ENCODE data around the gene ANKRD13C.
"Not testable (repeated sequence)": the region's sequence is repeated elsewhere in the genome, so short reads cannot be mapped to it uniquely, and the experiment has no call there.

Gene ANKRD13C

DNA sequence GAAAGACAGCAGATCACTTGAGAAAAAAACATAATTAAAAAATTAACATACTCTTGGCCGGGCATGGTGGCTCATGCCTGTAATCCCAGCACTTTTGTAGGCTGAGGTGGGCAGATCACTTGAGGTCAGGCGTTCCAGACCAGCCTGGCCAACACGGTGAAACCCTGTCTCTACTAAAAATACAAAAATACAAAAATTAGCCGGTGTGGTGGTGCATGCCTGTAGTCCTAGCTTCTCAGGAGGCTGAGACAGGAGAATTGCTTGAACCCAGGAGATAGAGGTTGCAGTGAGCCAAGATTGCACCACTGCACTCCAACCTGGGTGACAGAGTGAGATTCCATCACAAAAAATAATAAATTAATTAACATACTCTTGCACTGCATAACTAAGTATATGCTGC, 4.7 kb downstream of the ANKRD13C start:
- H3K27ac Mint-ChIP-seq; H3K9me3 Mint-ChIP-seq; DNase-seq (ENCODE audit: low spot score in 2 of 2); H3K4me3 Mint-ChIP-seq; ATAC-seq (ENCODE audit: low read depth); H3K36me3 Mint-ChIP-seq; H3K27me3 Mint-ChIP-seq: not testable (repeated sequence)
- H3K4me1 Mint-ChIP-seq: peaks cover 29% of the 10 kb centered on the region

DNA sequence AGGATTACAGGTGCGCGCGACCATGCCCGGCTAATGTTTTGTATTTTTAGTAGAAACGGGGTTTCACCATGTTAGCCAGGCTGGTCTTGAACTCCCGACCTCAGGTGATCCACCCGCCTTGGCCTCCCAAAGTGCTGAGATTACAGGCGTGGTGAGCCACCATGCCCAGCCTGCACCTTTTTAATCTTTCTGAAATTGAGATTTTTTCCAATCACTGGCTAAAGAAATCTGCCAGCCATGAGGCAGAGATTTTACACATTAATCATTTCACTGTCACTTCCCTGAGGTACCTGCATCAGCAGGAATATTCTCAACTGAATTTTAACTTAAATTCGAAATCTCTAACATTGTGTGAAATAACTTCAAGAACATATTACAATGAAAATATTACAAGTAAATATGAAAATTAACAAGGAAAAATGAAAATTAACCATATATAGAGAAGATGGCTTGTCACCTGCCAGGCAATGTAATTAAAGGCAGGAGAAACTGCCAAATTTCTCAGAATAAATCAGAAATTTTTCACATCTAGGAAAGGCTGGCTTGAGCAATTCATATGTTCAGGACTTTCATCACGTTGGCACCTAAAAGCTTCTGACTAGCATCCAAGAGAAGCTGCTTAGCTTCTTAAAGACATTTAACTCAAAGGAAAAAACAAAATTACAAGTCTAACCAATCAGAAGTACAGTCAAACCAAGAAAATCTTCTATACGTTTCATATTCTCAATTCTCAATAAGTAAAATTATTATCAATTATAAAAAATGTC, 5.9 kb downstream of the ANKRD13C start:
- DNase-seq (ENCODE audit: low spot score in 2 of 2): no peak
- no peak overlapping the region for H3K4me3 Mint-ChIP-seq
- peaks cover 9% of the 10 kb centered on the region for H3K36me3 Mint-ChIP-seq
- no peak overlapping the region for H3K27ac Mint-ChIP-seq
- no peaks in the 10 kb centered on the region for H3K27me3 Mint-ChIP-seq
- H3K4me1 Mint-ChIP-seq: peaks cover 26% of the 10 kb centered on the region
- H3K9me3 Mint-ChIP-seq: no peaks in the 10 kb centered on the region
- no peak for ATAC-seq (ENCODE audit: low read depth)

DNA sequence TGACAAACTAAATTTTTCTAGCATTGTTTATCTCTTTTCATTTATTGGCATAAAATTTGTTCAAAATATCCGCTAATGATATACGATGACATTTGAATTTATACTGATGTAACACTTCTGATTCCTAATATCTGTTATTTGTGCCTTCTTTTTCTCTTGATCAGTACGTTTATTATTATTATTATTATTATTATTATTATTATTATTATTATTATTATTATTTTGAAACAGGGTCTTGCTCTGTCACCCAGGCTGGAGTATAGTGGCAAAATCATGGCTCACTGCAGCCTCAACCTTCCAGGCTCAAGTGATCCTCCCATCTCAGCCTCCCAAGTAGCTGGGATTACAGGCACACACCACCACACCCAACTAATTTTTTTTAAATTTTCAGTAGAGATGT, 14.9 kb downstream of the ANKRD13C start:
- not testable (repeated sequence) for H3K27ac Mint-ChIP-seq; DNase-seq (ENCODE audit: low spot score in 2 of 2); ATAC-seq (ENCODE audit: low read depth); H3K36me3 Mint-ChIP-seq; H3K4me3 Mint-ChIP-seq; H3K27me3 Mint-ChIP-seq; H3K4me1 Mint-ChIP-seq; H3K9me3 Mint-ChIP-seq

DNA sequence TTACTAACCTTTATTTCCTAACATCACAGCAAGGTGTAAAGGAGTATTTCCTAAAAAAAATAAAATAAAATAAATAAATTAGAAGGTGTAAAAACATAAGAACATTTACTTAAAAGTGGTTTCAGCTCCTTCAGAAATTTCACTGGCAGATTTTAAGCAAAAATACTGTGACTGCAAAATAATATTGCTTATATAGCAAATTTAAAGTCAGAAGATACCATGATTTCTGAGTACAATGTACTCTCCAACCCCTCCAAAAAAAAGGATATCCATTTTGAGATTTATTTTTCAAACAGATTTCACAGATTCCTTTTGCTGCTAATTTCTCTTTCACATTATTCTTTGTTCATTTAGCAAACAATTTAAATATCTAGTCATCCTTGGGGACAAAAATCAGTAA, 18.5 kb downstream of the ANKRD13C start:
- Mint-ChIP-seq H3K36me3 (peaks cover 11% of the 10 kb centered on the region), H3K4me1 (peaks cover 5% of the 10 kb centered on the region), H3K9me3 (no peaks in the 10 kb centered on the region), H3K4me3 (no peak overlapping the region), H3K27me3 (no peaks in the 10 kb centered on the region), H3K27ac (no peak overlapping the region)
- ATAC-seq (ENCODE audit: low read depth): no peak
- DNase-seq (ENCODE audit: low spot score in 2 of 2): no peak

DNA sequence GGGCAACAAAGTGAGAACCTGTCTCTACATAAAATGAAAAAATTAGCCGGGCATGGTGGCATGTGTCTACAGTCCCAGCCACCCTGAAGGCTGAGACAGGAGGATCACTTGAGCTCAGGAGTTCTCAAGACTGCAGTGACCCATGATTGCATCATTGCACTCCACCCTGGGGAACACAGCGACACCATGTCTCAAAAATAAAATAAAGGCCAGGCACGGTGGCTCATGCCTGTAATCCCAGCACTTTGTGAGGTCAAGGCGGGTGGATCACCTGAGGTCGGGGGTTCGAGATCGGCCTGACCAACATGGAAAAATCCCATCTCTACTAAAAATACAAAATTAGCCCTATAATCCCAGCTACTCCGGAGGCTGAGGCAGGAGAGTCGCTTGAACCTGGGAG, 20.1 kb downstream of the ANKRD13C start:
- Mint-ChIP-seq H3K4me1 (peaks cover 5% of the 10 kb centered on the region), H3K4me3 (no peak overlapping the region), H3K9me3 (no peaks in the 10 kb centered on the region)

DNA sequence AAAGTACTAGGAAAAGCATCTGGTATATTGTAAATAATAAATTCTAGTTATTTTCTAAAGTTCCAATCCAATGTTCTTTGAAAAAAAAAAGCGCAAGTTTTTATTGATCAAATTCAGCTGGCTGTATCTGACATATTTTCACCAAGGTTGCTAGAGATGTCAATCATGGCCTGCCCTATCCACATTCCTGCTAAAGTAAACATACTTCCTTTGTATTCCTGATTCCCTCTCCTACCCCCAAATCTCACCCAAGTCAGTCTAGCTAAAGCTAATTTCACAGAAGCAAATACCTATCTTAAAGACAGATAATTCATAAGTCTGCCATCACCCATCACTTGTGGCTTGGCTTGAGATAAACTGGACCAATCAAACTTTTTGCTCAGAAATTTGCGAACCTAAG, 21.3 kb downstream of the ANKRD13C start:
- no peak overlapping the region for H3K4me3 Mint-ChIP-seq
- no peaks in the 10 kb centered on the region for H3K27me3 Mint-ChIP-seq
- ATAC-seq (ENCODE audit: low read depth) (no peak), DNase-seq (ENCODE audit: low spot score in 2 of 2) (no peak)
- peaks cover 5% of the 10 kb centered on the region for H3K4me1 Mint-ChIP-seq
- H3K9me3 Mint-ChIP-seq: no peaks in the 10 kb centered on the region
- no peak overlapping the region for H3K27ac Mint-ChIP-seq
- peaks cover 11% of the 10 kb centered on the region for H3K36me3 Mint-ChIP-seq

More for the DNA sequence above, 20.1 kb downstream of the ANKRD13C start:
- no peak for ATAC-seq (ENCODE audit: low read depth)
- H3K36me3 Mint-ChIP-seq: peaks cover 13% of the 10 kb centered on the region
- no peak for DNase-seq (ENCODE audit: low spot score in 2 of 2)
- H3K27ac Mint-ChIP-seq: no peak overlapping the region
- no peaks in the 10 kb centered on the region for H3K27me3 Mint-ChIP-seq

DNA sequence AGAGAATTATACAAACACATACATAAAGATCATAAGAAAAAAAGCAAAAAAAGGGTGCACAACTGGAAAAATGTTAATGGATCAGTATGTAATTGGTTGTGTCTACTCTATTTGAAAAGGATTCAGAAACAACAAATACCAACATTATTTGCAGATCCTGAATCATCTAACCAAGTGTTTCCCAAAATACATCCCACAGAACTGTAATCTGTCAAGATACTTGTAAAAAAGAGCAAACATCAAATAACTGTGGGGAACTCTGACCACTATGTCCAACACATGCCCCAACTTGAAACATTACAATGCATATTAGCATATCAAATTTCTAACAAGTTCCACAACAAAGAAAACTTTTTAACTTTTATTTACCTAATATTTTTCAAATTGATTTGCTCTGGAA, 22.6 kb downstream of the ANKRD13C start:
- Mint-ChIP-seq H3K27me3 (no peaks in the 10 kb centered on the region), H3K4me1 (peaks cover 8% of the 10 kb centered on the region), H3K27ac (peak overlapping the region; percentile 50), H3K36me3 (peaks cover 14% of the 10 kb centered on the region), H3K9me3 (no peaks in the 10 kb centered on the region), H3K4me3 (no peak overlapping the region)
- DNase-seq (ENCODE audit: low spot score in 2 of 2) (no peak), ATAC-seq (ENCODE audit: low read depth) (no peak)

DNA sequence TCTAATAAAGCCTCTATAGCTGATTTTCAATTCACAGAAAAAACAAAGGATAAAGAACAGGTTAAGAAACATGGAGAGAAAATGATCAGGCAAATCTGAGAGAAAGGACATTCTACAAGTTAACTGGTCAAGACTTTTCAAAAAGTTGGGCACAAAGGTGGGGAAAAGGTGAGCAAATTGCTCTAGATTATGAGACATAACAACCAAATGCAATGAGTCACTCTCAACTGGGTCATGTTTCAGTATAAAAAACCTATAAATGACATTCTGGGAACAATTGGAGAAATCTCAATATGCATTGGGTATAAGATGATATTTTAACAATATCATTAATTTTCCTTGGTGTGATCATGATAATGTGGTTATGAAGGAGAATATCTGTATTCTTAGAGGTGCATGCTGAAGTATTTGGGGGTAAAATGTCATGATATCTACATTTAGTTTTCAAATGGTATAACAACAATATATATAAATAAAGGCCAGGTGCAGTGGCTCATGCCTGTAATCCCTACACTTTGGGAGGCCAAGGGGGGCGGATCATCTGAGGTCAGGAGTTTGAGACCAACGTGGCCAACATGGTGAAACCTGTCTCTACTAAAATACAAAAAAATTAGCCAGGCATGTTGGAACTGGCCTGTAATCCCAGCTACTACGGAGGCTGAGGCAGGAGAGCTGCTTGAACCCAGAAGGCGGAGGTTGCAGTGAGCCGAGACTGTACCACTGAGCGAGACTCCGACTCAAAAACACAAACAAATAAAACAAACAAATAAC, 27.0 kb downstream of the ANKRD13C start:
- no peak overlapping the region for H3K4me3 Mint-ChIP-seq
- H3K27ac Mint-ChIP-seq: peak overlapping the region; percentile 39
- no peaks in the 10 kb centered on the region for H3K27me3 Mint-ChIP-seq
- peaks cover 4% of the 10 kb centered on the region for H3K4me1 Mint-ChIP-seq
- no peaks in the 10 kb centered on the region for H3K9me3 Mint-ChIP-seq
- peaks cover 11% of the 10 kb centered on the region for H3K36me3 Mint-ChIP-seq
- DNase-seq (ENCODE audit: low spot score in 2 of 2): no peak
- ATAC-seq (ENCODE audit: low read depth): no peak

DNA sequence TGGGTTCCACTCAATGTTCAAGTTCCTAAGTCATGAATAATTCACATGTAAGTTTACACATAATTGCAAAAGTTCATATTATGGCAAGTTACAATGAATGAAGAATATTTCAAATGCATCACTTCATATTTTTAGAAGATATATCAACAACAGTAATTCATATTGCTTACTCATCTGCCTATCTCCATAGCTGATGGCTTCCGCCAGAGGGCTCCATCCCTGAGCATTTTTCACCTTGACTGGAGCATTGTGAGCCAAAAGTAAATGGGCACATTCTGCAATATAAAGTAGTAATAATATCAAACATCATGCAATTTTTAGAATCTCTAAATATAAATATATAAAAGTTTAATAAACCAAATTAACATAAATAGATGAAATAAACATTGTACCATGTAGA, 29.8 kb downstream of the ANKRD13C start:
- Mint-ChIP-seq H3K4me3 (no peak overlapping the region), H3K27ac (no peak overlapping the region), H3K27me3 (no peaks in the 10 kb centered on the region), H3K9me3 (no peaks in the 10 kb centered on the region), H3K36me3 (peaks cover 13% of the 10 kb centered on the region), H3K4me1 (peaks cover 8% of the 10 kb centered on the region)
- DNase-seq (ENCODE audit: low spot score in 2 of 2) (no peak), ATAC-seq (ENCODE audit: low read depth) (no peak)

DNA sequence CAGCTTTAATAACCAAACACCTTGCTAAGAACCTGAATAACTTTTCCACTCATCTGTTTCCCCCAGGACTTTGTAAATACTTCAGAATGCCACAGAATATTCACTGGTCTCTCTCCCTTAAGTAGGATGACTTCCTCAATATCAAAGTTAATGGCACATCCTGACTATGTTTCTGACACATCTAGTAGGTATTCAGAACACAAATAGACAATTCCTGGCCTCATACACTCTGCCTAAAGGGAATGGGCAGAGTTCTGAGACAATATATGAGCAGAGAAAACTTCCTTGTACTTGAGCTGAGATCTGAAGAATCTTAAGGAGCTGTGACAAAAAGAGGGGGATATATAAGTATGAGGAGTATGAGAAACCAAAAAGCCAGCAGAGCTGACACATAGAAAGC, 34.8 kb downstream of the ANKRD13C start:
- Mint-ChIP-seq H3K4me1 (peaks cover 14% of the 10 kb centered on the region), H3K4me3 (no peak overlapping the region), H3K9me3 (no peaks in the 10 kb centered on the region), H3K27me3 (no peaks in the 10 kb centered on the region), H3K36me3 (peaks cover 10% of the 10 kb centered on the region), H3K27ac (peak overlapping the region; percentile 76)
- no peak for ATAC-seq (ENCODE audit: low read depth)
- no peak for DNase-seq (ENCODE audit: low spot score in 2 of 2)

DNA sequence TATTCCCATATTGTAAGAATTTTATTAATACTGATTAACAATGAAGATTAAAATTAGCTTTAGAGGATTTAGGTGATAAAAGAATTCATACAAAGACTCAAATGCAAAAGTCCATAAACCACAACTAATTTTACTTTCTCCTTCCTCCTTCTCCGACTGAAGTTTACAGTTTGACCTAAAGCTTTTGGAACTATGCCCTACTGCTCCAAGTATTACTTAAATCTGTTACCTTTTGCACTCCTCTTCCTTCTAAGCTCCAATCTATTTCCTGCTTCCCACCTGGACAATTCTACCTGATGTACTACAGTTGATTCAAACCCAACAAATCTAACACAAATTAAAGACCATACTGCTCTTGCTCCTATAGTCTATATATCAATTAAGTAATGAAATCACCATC, 36.3 kb downstream of the ANKRD13C start:
- no peak for ATAC-seq (ENCODE audit: low read depth)
- H3K27ac Mint-ChIP-seq: no peak overlapping the region
- H3K4me1 Mint-ChIP-seq: peaks cover 14% of the 10 kb centered on the region
- DNase-seq (ENCODE audit: low spot score in 2 of 2): no peak
- no peaks in the 10 kb centered on the region for H3K9me3 Mint-ChIP-seq
- H3K27me3 Mint-ChIP-seq: no peaks in the 10 kb centered on the region
- no peak overlapping the region for H3K4me3 Mint-ChIP-seq
- peaks cover 10% of the 10 kb centered on the region for H3K36me3 Mint-ChIP-seq

DNA sequence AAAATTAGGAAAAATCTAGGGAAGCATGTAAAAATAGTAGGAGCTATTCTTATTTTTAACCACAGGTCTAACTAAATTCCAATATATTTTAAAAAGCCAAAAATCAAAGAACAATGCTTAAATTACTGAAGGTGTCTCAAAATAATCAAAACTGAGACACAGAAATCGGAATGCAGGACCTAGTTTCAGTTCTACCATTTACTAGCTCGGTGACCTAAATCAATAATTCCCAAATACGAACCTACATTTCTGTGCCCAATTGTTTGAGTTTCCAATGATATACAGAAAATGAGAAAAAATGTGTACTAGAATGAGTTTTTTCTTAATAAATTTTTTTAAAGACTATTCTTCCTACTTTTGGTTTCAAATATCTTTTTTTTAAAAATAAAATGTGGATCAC, 37.4 kb downstream of the ANKRD13C start:
- Mint-ChIP-seq H3K27me3 (no peaks in the 10 kb centered on the region), H3K27ac (no peak overlapping the region), H3K4me1 (peaks cover 14% of the 10 kb centered on the region), H3K4me3 (no peak overlapping the region), H3K36me3 (peaks cover 12% of the 10 kb centered on the region), H3K9me3 (no peaks in the 10 kb centered on the region)
- DNase-seq (ENCODE audit: low spot score in 2 of 2) (no peak), ATAC-seq (ENCODE audit: low read depth) (no peak)

DNA sequence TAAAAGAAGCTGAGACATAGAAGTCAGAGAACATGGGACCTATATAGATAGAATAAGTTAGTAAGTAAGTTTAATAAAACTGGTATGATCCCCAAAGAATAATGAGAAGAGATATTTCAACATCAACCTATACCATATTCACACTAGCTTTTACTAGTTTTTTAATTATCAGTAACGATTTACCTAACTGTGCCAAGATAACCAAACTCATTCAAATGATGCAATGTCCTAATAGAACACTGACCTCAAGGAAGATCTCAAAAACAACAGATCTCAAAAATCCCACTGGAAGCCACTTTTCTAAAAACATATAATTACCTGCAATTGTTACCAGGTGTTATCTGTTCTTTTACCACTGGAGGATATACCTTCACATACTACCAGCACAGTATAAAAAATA, 38.7 kb downstream of the ANKRD13C start:
- DNase-seq (ENCODE audit: low spot score in 2 of 2): no peak
- Mint-ChIP-seq H3K27ac (peak overlapping the region; percentile 17), H3K36me3 (peaks cover 12% of the 10 kb centered on the region), H3K9me3 (no peaks in the 10 kb centered on the region), H3K4me3 (no peak overlapping the region), H3K4me1 (peaks cover 14% of the 10 kb centered on the region), H3K27me3 (no peaks in the 10 kb centered on the region)
- no peak for ATAC-seq (ENCODE audit: low read depth)

DNA sequence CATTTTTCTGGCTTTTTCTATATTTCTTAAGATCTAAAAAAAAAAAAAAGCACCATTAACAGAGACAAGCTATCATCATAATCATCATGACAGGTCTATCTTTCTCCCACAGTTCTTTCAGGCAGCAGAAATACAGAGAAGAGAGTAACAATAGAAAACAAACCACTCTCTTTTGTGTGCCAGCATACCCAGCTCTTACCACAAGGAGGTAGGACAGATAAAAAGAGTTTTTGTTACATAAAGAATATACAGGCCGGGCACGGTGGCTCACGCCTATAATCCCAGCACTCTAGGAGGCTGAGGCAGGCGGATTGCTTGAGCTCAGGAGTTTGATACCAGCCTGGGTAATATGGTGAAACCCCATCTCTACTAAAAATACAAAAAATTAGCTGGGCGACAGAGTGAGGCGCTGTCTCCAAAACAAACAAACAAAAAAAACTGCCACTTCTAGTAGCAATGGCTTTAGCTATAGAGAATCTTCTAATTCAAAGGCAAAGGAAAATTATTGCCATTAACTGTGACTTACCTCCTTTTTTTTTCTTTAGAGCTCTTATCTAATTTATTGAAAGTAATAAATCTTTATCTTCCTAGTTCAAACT, 39.7 kb downstream of the ANKRD13C start:
- ATAC-seq (ENCODE audit: low read depth) (no peak), DNase-seq (ENCODE audit: low spot score in 2 of 2) (no peak)
- H3K4me1 Mint-ChIP-seq: peaks cover 11% of the 10 kb centered on the region
- no peaks in the 10 kb centered on the region for H3K9me3 Mint-ChIP-seq
- H3K27ac Mint-ChIP-seq: no peak overlapping the region
- peaks cover 10% of the 10 kb centered on the region for H3K36me3 Mint-ChIP-seq
- H3K27me3 Mint-ChIP-seq: no peaks in the 10 kb centered on the region
- H3K4me3 Mint-ChIP-seq: no peak overlapping the region

All from memory B cell (primary cell).